HepG2 (cell line): ENCODE results near the gene SDK1. TPM values are rescaled to one million over a fixed set of nuclear protein-coding genes. Genes with fewer than 3 reads are reported as not detected.

Experiments used
- ATAC-seq: fragments of 200-7000 bp; cut with Tn5 transposase; 3 replicates; pipeline ENCODE4 v1.9.1; 2020; ENCODE audit warnings: mild to moderate bottlenecking, moderate library complexity
- BruUV-seq: library from RNA; stranded (reverse); fragments of 400-500 nt; replicated peaks from 2 replicates; lab custom pipeline; 2021; lab: Mats Ljungman, UMichigan
- CTCF ChIA-PET: fragments of 300-600 bp; formaldehyde crosslinking; extraction: SDS; loops from one replicate; lab custom pipeline; 2021; ENCODE audit warnings: low total read pairs, inconsistent platforms, low intra/inter-chr PET ratio; lab: Yijun Ruan, JAX
- POLR2A ChIA-PET: fragments of 350-600 bp; sonication (Branson Sonifier 250); formaldehyde crosslinking; loops from one replicate; lab custom pipeline; 2020; ENCODE audit warnings: antibody characterized with exemption, inconsistent platforms; lab: Yijun Ruan, JAX
- DNase-seq: peaks from one replicate; pipeline ENCODE4 v3.0.0-alpha.2; 2015; ENCODE audit warnings: low spot score
- FAIRE-seq: peaks from 3 replicates; lab custom pipeline; 2011; peaks lifted over from hg19 to GRCh38; lab: Jason Lieb, UNC
- H2AFZ ChIP-seq: one replicate; pipeline ENCODE4 v1.6.1; 2011; ENCODE audit warnings: low read length, inconsistent platforms
- H3K27ac ChIP-seq: fragments of 300-600 bp; 3 replicates; pipeline ENCODE4 v1.8.0; 2011; ENCODE audit warnings: mixed run types, mild to moderate bottlenecking, mixed read lengths, low read length, inconsistent platforms; ENCODE audit not compliant: insufficient read depth; ENCODE audit errors: extremely low read length
- H3K27me3 ChIP-seq, 2 experiments: fragments of 200-600 bp in 1 of 2; 2 replicates in 1 of 2; 3 replicates in 1 of 2; pipeline versions ENCODE4 v1.6.0 to v1.8.0; 2011; ENCODE audit warnings: low read length in 2 of 2, mild to moderate bottlenecking in 2 of 2, moderate library complexity in 2 of 2, inconsistent platforms in 1 of 2; ENCODE audit not compliant: insufficient read depth in 2 of 2, control insufficient read depth in 1 of 2
- H3K36me3 ChIP-seq, 2 experiments: fragments of 200-600 bp in 1 of 2; replicated peaks in 1 of 2; 2 replicates in 1 of 2; 3 replicates in 1 of 2; pipeline versions ENCODE4 v1.5.1 to v1.8.0; 2011; ENCODE audit warnings: low read length in 2 of 2, inconsistent platforms in 1 of 2; ENCODE audit not compliant: insufficient read depth in 2 of 2, control insufficient read depth in 1 of 2
- H3K4me1 ChIP-seq: 2 replicates; pipeline ENCODE4 v1.5.1; 2012; ENCODE audit warnings: low read length, inconsistent platforms; ENCODE audit not compliant: insufficient read depth
- H3K4me2 ChIP-seq: 2 replicates; pipeline ENCODE4 v1.6.0; 2011; ENCODE audit warnings: low read depth, low read length, inconsistent platforms
- H3K4me3 ChIP-seq, 3 experiments: fragments of 200-600 bp in 1 of 3; sonication (generic), shearing (Covaris generic) in 1 of 3; replicated peaks in 1 of 3; 2 replicates each; pipeline ENCODE4 v1.5.1; 2011 to 2016; ENCODE audit warnings: low read length in 3 of 3, inconsistent platforms in 2 of 3, low read depth in 2 of 3, mild to moderate bottlenecking in 2 of 3, control low read depth in 1 of 3, mixed read lengths in 1 of 3; ENCODE audit not compliant: insufficient read depth in 1 of 3
- H3K79me2 ChIP-seq: one replicate; pipeline ENCODE4 v1.6.1; 2011; ENCODE audit warnings: low read length, inconsistent platforms; ENCODE audit not compliant: insufficient read depth
- H3K9ac ChIP-seq: 2 replicates; pipeline ENCODE4 v1.6.0; 2011; ENCODE audit warnings: mild to moderate bottlenecking, low read depth, low read length, inconsistent platforms; ENCODE audit not compliant: insufficient read depth
- H3K9me3 ChIP-seq: 2 replicates; pipeline ENCODE4 v1.5.1; 2012; ENCODE audit warnings: mild to moderate bottlenecking, low read length
- H4K20me1 ChIP-seq: 2 replicates; pipeline ENCODE4 v1.6.0; 2011; ENCODE audit warnings: inconsistent platforms, mild to moderate bottlenecking, low read length, moderate library complexity; ENCODE audit not compliant: insufficient read depth
- HES4 ChIP-seq: sonication (generic); formaldehyde crosslinking; IDR thresholded peaks from 2 replicates; pipeline ENCODE4 v1.9.0; 2021; ENCODE audit warnings: mild to moderate bottlenecking, missing genetic modification reagents, borderline replicate concordance
- KMT2B ChIP-seq: IDR thresholded peaks from 2 replicates; pipeline ENCODE4 v1.6.1; 2016; ENCODE audit warnings: missing genetic modification reagents, missing compliant biosample characterization
- SKI ChIP-seq: fragments of 450-650 bp; IDR thresholded peaks from one replicate; pipeline ENCODE4 v1.6.1; 2018; ENCODE audit warnings: mild to moderate bottlenecking; ENCODE audit not compliant: partially characterized antibody
- TOPORS ChIP-seq: sonication (generic); formaldehyde crosslinking; IDR thresholded peaks from 2 replicates; pipeline ENCODE4 v1.8.0; 2023; ENCODE audit warnings: mild to moderate bottlenecking, missing genetic modification reagents
- ZFYVE20 ChIP-seq: sonication (generic); formaldehyde crosslinking; IDR thresholded peaks from 2 replicates; pipeline ENCODE4 v1.8.0; 2023; ENCODE audit warnings: low read depth, mild to moderate bottlenecking, moderate library complexity, missing genetic modification reagents, borderline replicate concordance
- ZNF232 ChIP-seq: sonication (generic); formaldehyde crosslinking; IDR thresholded peaks from 2 replicates; pipeline ENCODE4 v1.4.0; 2020; ENCODE audit warnings: missing genetic modification reagents, borderline replicate concordance
- ZNF7 ChIP-seq: IDR thresholded peaks from 2 replicates; pipeline ENCODE4 v1.6.1; 2016; ENCODE audit warnings: missing biosample characterization, missing genetic modification reagents
- WGBS: methylation state at CpG from one replicate; pipeline ENCODE4 v1.1.6; 2017; ENCODE audit warnings: low lambda C conversion rate; 5-methylcytosine and 5-hydroxymethylcytosine counted together
- in situ Hi-C: cut with HindIII; loops from 2 replicates; pipeline ENCODE4 v1.10.0; 2017; ENCODE audit warnings: low pct_unique_long_range_greater_than_20kb; ENCODE audit not compliant: extremely low pct_ligation_motif_present
- intact Hi-C: fragments of 100-400 bp; cut with micrococcal nuclease; formaldehyde crosslinking; loops from one replicate; pipeline ENCODE4 v1.10.0; 2022; ENCODE audit not compliant: unreplicated experiment
- polyA plus RNA-seq, 8 experiments: library from polyadenylated mRNA; depleted of rRNA in 3 of 8; stranded (reverse) in 7 of 8; unstranded in 1 of 8; fragments of >200 nt; fragmentation: Illumina TruSeq in 4 of 8; extraction: Trizol in 4 of 8; gene quantifications; 2 replicates each; pipeline versions ENCODE4 v1.2.1 to v1.2.3, GENCODE V29; 2011 to 2016; ENCODE audit warnings: low read depth in 4 of 8, missing spikeins in 1 of 8, mixed read lengths in 1 of 8; ENCODE audit not compliant: insufficient read depth in 1 of 8
- total RNA-seq, 5 experiments: library from RNA; depleted of rRNA; stranded (reverse); fragments of >200 nt; fragmentation: Illumina TruSeq; extraction: Trizol; gene quantifications; 2 replicates each; pipeline ENCODE4 v1.2.3, GENCODE V29; 2016; ENCODE audit warnings: low read depth in 1 of 5
- TF ChIP-seq, protein P1 (sequence below): sonication (generic); formaldehyde crosslinking; IDR thresholded peaks from 2 replicates; pipeline ENCODE4 v1.4.0; 2020; ENCODE audit warnings: missing genetic modification reagents, mild to moderate bottlenecking, borderline replicate concordance

SDK1 gene
- total and polyA plus RNA-seq, 2 of the 13 experiments (the other 11 are each of a cell fraction or from before 2014, with no cell fraction given): 0.35 to 2.4 TPM

DNA sequence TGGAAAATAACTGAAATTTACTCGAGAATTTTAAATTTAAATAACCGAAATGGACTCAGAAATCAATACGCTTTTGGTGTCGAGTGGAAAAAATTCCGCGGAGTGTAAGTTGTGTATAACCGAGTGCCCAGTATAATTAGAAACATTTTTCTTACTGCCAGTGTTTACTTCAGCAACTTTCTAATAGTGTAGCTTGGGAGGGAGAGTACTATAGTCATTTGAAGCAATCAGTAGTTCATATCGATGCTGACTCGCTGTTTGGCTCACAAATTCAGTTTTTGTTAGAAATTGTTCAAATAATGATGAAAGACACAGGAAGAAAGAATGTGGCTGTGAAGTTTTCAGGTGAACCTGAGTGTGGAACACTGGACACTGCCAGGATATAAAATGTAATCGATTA is 722.5 kb downstream of the SDK1 start:
- CTCF ChIA-PET: no interaction called here
- no peak overlapping the region for H3K9ac ChIP-seq
- H4K20me1 ChIP-seq: no peaks in the 10 kb centered on the region
- BruUV-seq: no TSS peak
- no peaks in the 10 kb centered on the region for H3K79me2 ChIP-seq
- no peaks in the 10 kb centered on the region for H3K36me3 ChIP-seq
- H3K27me3 ChIP-seq: no peaks in the 10 kb centered on the region
- H3K4me2 ChIP-seq: no peak overlapping the region
- DNase-seq (no peak), FAIRE-seq (no peak)
- in situ Hi-C loops: no loop called here
- H3K27ac ChIP-seq: no peak overlapping the region
- 0 out of 2 replicates have a peak, but pooled peaks cover 16% of the 10 kb centered on the region for H3K4me1 ChIP-seq
- H3K9me3 ChIP-seq: peaks cover 11% of the 10 kb centered on the region
- TF ChIP-seq ZFYVE20 (CRISPR knock-in tag): no peak
- no peak for TF ChIP-seq SKI
- no peak for TF ChIP-seq ZNF232
- TF ChIP-seq, protein P1, sequence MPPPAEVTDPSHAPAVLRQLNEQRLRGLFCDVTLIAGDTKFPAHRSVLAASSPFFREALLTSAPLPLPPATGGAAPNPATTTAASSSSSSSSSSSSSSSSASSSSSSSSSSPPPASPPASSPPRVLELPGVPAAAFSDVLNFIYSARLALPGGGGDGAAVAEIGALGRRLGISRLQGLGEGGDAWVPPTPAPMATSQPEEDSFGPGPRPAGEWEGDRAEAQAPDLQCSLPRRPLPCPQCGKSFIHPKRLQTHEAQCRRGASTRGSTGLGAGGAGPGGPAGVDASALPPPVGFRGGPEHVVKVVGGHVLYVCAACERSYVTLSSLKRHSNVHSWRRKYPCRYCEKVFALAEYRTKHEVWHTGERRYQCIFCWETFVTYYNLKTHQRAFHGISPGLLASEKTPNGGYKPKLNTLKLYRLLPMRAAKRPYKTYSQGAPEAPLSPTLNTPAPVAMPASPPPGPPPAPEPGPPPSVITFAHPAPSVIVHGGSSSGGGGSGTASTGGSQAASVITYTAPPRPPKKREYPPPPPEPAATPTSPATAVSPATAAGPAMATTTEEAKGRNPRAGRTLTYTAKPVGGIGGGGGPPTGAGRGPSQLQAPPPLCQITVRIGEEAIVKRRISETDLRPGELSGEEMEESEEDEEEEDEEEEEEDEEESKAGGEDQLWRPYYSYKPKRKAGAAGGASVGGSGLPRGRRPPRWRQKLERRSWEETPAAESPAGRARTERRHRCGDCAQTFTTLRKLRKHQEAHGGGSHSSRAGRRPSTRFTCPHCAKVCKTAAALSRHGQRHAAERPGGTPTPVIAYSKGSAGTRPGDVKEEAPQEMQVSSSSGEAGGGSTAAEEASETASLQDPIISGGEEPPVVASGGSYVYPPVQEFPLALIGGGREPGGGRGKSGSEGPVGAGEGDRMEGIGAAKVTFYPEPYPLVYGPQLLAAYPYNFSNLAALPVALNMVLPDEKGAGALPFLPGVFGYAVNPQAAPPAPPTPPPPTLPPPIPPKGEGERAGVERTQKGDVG: no peak
- no peak for TF ChIP-seq KMT2B (CRISPR knock-in tag)
- TF ChIP-seq TOPORS (CRISPR knock-in tag): no peak
- no peak for TF ChIP-seq ZNF7 (CRISPR knock-in tag)
- TF ChIP-seq HES4: no peak
- TF ChIP-seq, all 625 proteins: peak for 0
- 89% methylated on average over 10 of the region's 10 CpGs for WGBS
- intact Hi-C loops: no loop called here
- no peak for ATAC-seq
- POLR2A ChIA-PET: no interaction called here
- H2AFZ ChIP-seq: no peak overlapping the region
- no peak overlapping the region for H3K4me3 ChIP-seq
